ENCODE measurements around the gene SRPK2.
"Not testable (repeated sequence)": the region's sequence is repeated elsewhere in the genome, so short reads cannot be mapped to it uniquely, and the experiment has no call there.

The SRPK2 gene

DNA sequence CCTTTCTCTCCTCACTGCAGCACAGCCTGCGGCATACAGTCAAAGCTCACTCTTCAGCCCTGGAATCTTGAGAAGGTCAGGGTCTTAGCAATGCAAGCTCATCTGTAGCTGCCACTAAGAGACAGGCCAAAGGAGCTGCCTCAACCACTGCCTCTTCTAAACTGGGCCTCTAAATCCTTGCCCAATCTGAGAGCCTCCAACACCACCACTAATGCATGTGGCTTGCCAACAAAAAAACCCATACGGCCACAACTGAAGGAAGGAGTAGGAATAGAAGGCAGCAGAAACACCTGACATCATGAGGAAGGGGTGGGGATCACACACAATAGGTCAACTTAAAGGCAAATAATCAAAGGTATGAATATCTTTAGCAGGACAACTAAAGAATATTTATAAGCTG is 183.8 kb downstream of the SRPK2 start:
- no peak for DNase-seq (ENCODE audit: low read depth)
- TF ChIP-seq, protein P1, sequence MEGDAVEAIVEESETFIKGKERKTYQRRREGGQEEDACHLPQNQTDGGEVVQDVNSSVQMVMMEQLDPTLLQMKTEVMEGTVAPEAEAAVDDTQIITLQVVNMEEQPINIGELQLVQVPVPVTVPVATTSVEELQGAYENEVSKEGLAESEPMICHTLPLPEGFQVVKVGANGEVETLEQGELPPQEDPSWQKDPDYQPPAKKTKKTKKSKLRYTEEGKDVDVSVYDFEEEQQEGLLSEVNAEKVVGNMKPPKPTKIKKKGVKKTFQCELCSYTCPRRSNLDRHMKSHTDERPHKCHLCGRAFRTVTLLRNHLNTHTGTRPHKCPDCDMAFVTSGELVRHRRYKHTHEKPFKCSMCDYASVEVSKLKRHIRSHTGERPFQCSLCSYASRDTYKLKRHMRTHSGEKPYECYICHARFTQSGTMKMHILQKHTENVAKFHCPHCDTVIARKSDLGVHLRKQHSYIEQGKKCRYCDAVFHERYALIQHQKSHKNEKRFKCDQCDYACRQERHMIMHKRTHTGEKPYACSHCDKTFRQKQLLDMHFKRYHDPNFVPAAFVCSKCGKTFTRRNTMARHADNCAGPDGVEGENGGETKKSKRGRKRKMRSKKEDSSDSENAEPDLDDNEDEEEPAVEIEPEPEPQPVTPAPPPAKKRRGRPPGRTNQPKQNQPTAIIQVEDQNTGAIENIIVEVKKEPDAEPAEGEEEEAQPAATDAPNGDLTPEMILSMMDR (conservative IDR thresholded peaks at IDR 0.05; ENCODE audit: control insufficient read depth, insufficient read depth, low read depth, low read length): no peak
- H3K4me3 ChIP-seq (ENCODE audit: control insufficient read depth, low read depth, low read length): no peak overlapping the region

DNA sequence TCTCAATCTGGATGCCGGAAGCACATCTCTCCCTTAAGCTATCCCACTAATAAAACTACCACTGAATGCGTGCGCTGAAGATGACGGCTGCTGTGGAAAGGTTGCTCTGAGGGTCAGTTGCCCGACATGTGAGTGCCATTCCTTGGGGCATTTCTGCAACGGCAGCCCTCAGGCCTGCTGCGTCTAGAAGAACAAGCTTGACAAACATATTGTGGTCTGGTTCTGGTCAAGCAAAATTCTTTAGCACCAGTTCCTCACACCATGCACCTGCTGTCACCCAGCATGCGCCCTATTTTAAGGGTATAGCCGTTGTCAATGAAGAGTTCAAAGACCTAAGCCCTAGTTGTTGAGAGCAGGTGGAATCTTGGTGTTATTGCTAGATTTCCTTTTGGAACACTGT is 184.2 kb downstream of the SRPK2 start:
- TF ChIP-seq, protein P1 (conservative IDR thresholded peaks at IDR 0.05; ENCODE audit: control insufficient read depth, insufficient read depth, low read depth, low read length): no peak
- H3K4me3 ChIP-seq (ENCODE audit: control insufficient read depth, low read depth, low read length): no peak overlapping the region
- no peak for DNase-seq (ENCODE audit: low read depth)

DNA sequence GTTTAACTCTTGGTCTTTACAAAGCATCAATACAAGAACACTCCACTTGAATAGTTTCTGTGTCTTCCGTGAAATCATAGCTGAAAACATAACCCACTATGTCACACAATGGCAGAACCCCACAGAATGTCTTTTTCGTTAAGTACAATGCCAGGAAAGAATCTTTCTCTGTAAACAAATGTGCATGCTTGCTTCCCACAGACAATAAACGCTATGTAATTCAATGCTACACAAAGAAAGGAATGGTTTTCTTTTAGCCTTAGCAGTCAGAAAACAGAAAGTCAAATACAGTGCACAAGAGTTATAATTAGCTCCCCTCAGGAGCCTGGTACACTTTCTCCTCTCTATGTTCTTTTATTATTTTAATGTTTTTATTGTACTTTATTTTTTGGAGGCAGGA is 186.1 kb downstream of the SRPK2 start:
- no peak overlapping the region for H3K4me3 ChIP-seq (ENCODE audit: control insufficient read depth, low read depth, low read length)
- TF ChIP-seq, protein P1 (conservative IDR thresholded peaks at IDR 0.05; ENCODE audit: control insufficient read depth, insufficient read depth, low read depth, low read length): no peak
- DNase-seq (ENCODE audit: low read depth): no peak

DNA sequence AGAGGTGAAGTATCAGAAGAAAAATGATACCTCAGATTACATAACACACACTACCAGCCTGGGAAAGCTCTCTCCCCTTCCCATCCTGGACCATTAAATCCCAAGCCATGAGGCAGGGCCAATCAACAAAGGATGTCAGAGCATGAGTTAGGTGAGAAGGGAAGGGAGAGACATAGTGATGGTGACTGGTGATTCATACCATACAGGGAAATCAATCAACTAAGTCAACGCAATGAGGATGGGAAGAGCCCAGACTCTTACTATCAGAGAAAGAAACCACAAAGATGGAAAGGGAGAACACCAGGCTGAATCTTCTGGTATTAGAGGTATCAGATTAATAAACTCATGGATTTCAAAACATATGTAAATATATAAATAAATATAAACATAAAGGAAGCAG is 189.3 kb downstream of the SRPK2 start:
- TF ChIP-seq, protein P1 (conservative IDR thresholded peaks at IDR 0.05; ENCODE audit: control insufficient read depth, insufficient read depth, low read depth, low read length): no peak
- no peak overlapping the region for H3K4me3 ChIP-seq (ENCODE audit: control insufficient read depth, low read depth, low read length)
- peak; percentile 55 for DNase-seq (ENCODE audit: low read depth)

DNA sequence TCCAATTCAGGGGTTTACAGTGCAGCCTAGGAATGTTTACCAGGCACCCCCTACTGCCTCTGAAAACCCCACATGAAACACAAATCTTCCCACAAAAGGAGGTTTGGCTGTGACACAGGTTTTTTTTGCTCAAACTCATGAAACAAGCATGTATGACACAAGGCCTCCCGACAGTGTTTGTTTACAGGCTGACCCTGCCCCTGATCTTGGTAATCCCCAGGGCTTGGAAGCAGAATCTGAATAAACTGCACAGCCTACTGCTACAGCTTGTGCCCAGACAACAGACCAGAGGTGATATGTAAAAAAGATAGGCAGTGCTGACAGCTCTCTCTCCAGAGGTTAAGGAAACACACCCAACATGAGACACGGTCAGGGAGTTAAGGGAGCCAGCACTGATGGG is 190.5 kb downstream of the SRPK2 start:
- DNase-seq (ENCODE audit: low read depth): peak; percentile 88
- no peak overlapping the region for H3K4me3 ChIP-seq (ENCODE audit: control insufficient read depth, low read depth, low read length)
- TF ChIP-seq, protein P1 (conservative IDR thresholded peaks at IDR 0.05; ENCODE audit: control insufficient read depth, insufficient read depth, low read depth, low read length): no peak

DNA sequence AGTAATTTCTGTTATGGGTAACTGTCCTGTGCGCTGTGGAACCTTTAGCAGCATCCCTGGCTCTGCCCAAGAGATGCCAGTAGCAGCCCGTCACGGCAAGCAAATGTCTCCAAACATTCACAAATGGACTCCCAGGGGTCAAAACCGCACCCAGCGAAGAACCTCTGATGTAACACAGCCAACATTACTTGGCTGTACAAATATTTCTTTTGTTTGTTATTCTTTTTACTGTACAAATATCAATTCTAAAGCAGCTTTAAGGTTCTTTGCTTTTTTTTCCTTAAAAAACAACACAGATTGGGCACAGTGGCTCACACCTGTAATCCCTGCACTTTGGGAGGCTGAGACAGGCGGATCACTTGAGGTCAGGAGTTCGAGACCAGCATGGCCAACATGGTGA is 192.2 kb downstream of the SRPK2 start:
- TF ChIP-seq, protein P1 (conservative IDR thresholded peaks at IDR 0.05; ENCODE audit: control insufficient read depth, insufficient read depth, low read depth, low read length): no peak
- peak; percentile 21 for DNase-seq (ENCODE audit: low read depth)
- H3K4me3 ChIP-seq (ENCODE audit: control insufficient read depth, low read depth, low read length): no peak overlapping the region

DNA sequence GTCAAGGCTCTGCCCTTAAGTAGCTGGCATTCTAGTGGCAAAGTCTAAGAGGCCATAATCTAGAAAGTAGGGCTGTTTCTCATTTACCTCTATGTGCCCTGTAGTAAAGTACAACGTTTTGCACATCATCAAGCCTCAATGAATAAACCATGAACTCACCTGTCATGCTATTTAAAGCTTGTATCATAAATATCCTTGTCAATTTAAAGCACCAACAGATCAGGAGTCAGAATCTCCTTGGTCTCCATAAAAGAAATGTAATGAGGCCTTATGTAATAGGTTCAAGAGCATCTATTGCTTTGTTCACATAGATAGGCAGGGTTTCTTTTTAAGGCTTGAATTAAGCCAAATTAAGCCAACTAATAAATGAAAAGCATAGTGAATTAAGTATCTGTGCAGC is 192.8 kb downstream of the SRPK2 start:
- no peak for DNase-seq (ENCODE audit: low read depth)
- TF ChIP-seq, protein P1 (conservative IDR thresholded peaks at IDR 0.05; ENCODE audit: control insufficient read depth, insufficient read depth, low read depth, low read length): no peak
- H3K4me3 ChIP-seq (ENCODE audit: control insufficient read depth, low read depth, low read length): no peak overlapping the region

DNA sequence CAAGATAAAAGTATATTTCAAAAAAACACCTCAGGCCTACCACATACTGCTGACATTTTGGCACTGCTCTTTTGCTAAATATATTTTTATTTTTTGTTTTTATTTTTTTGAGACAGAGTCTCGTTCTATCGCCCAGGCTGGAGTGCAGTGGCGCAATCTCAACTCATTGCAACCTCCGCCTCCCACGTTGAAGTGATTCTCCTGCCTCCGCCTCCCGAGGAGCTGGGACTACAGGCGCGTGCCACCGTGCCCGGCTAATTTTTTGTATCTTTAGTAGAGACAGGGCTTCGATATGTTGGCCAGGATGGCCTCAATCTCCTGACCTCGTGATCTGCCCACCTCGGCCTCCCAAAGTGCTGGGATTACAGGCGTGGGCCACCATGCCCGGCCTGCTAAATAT is 193.8 kb downstream of the SRPK2 start:
- not testable (repeated sequence) for DNase-seq (ENCODE audit: low read depth); H3K4me3 ChIP-seq (ENCODE audit: control insufficient read depth, low read depth, low read length)
